ENCODE measurements around the gene FN3K. TPM values are rescaled to one million over a fixed set of nuclear protein-coding genes. Genes with fewer than 3 reads are reported as not detected.

The FN3K gene
- total and polyA plus RNA-seq, 2 of the 13 experiments (the other 11 are each of a cell fraction or from before 2014, with no cell fraction given): 3.5 to 12.2 TPM

DNA sequence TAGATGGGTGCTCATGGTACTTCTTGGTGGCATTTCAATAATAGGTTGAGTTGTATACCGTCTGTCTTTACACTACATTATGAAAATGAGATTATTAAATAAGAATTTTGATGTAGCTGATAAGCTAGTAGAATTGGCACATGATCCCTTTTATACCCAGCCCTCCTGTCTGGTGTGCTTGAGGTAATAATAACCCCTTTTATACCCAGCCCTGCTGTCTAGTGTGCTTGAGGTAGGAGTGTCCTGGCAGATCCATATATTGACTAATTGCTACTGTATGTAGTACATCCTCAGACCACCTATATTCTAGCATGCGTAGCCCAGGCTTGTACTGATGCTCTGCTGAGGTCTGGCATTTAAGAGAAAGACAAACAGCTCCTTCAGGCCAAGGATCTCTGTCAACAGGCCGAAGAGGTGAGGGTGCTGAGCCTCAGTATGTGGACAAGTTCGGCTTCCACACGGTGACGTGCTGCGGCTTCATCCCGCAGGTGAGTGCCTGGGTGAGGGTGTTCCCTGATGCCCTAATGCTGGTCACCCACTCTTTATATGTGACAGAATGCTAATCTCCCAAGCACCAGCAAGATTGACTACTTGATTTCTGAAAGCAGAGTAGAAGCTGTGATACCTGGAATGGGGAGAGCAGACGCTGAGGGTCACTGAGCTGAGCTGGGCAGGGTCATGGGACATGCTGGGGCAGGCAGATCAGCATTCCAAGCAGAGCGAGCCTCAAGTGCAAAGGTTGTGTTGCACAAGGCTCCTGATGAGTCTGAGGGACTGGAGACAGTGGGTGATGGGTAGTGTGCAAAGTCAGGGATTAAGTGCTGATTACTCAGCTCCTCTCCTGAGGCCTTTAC, 5.7 kb downstream of the FN3K start (continued):
- TF ChIP-seq, protein P1, sequence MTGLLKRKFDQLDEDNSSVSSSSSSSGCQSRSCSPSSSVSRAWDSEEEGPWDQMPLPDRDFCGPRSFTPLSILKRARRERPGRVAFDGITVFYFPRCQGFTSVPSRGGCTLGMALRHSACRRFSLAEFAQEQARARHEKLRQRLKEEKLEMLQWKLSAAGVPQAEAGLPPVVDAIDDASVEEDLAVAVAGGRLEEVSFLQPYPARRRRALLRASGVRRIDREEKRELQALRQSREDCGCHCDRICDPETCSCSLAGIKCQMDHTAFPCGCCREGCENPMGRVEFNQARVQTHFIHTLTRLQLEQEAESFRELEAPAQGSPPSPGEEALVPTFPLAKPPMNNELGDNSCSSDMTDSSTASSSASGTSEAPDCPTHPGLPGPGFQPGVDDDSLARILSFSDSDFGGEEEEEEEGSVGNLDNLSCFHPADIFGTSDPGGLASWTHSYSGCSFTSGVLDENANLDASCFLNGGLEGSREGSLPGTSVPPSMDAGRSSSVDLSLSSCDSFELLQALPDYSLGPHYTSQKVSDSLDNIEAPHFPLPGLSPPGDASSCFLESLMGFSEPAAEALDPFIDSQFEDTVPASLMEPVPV (CRISPR knock-in tag; IDR thresholded peaks at IDR 0.05): no peak
- TF ChIP-seq MIER2 (CRISPR knock-in tag; IDR thresholded peaks at IDR 0.05) (peak; percentile 81; the same call in 1 of the 2 replicates), FLYWCH1 (CRISPR knock-in tag; IDR thresholded peaks at IDR 0.05) (peak; percentile 56; the same call in 1 of the 2 replicates), ZZZ3 (CRISPR knock-in tag; IDR thresholded peaks at IDR 0.05; ENCODE audit: borderline replicate concordance) (no peak), CEBPG (CRISPR knock-in tag; IDR thresholded peaks at IDR 0.05) (peak; percentile 97), ZNF703 (CRISPR knock-in tag; IDR thresholded peaks at IDR 0.05; ENCODE audit: borderline replicate concordance) (no peak), ZNF232 (CRISPR knock-in tag; IDR thresholded peaks at IDR 0.05; ENCODE audit: borderline replicate concordance) (peak; percentile 9; the same call in 1 of the 2 replicates), SATB2 (CRISPR knock-in tag; IDR thresholded peaks at IDR 0.05) (no peak), ZNF619 (CRISPR knock-in tag; IDR thresholded peaks at IDR 0.05) (no peak), ZNF780A (CRISPR knock-in tag; IDR thresholded peaks at IDR 0.05) (peak; percentile 97), ZNF775 (CRISPR knock-in tag; IDR thresholded peaks at IDR 0.05; ENCODE audit: borderline replicate concordance) (no peak), HDAC2 (CRISPR knock-in tag; IDR thresholded peaks at IDR 0.05) (peak; percentile 98), KLF11 (CRISPR knock-in tag; IDR thresholded peaks at IDR 0.05) (no peak), SOX6 (IDR thresholded peaks at IDR 0.05) (no peak), SOX6 (CRISPR knock-in tag; IDR thresholded peaks at IDR 0.05) (peak; percentile 91), REXO4 (CRISPR knock-in tag; IDR thresholded peaks at IDR 0.05; ENCODE audit: borderline replicate concordance) (no peak), REL (CRISPR knock-in tag; conservative IDR thresholded peaks at IDR 0.05) (no peak), MZF1 (CRISPR knock-in tag; IDR thresholded peaks at IDR 0.05; ENCODE audit: borderline replicate concordance) (0 out of 2 replicates have a peak, but pooled peaks have one; percentile 65), GABPB1 (CRISPR knock-in tag; IDR thresholded peaks at IDR 0.05) (peak; percentile 62), ZSCAN29 (CRISPR knock-in tag; conservative IDR thresholded peaks at IDR 0.05) (no peak), EEA1 (CRISPR knock-in tag; IDR thresholded peaks at IDR 0.05; ENCODE audit: borderline replicate concordance) (no peak), ZNF510 (CRISPR knock-in tag; IDR thresholded peaks at IDR 0.05; ENCODE audit: low read depth) (no peak), PRPF4 (IDR thresholded peaks at IDR 0.05; ENCODE audit: low read depth, low read length, poor library complexity, severe bottlenecking) (no peak), ZNF547 (CRISPR knock-in tag; IDR thresholded peaks at IDR 0.05) (no peak), TBX2 (CRISPR knock-in tag; IDR thresholded peaks at IDR 0.05; ENCODE audit: borderline replicate concordance) (peak; percentile 89)
- TF ChIP-seq, protein P2, sequence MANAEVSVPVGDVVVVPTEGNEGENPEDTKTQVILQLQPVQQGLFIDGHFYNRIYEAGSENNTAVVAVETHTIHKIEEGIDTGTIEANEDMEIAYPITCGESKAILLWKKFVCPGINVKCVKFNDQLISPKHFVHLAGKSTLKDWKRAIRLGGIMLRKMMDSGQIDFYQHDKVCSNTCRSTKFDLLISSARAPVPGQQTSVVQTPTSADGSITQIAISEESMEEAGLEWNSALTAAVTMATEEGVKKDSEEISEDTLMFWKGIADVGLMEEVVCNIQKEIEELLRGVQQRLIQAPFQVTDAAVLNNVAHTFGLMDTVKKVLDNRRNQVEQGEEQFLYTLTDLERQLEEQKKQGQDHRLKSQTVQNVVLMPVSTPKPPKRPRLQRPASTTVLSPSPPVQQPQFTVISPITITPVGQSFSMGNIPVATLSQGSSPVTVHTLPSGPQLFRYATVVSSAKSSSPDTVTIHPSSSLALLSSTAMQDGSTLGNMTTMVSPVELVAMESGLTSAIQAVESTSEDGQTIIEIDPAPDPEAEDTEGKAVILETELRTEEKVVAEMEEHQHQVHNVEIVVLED (CRISPR knock-in tag; IDR thresholded peaks at IDR 0.05; ENCODE audit: borderline replicate concordance): no peak; the same call in 1 of the 2 replicates
- TF ChIP-seq, protein P3, sequence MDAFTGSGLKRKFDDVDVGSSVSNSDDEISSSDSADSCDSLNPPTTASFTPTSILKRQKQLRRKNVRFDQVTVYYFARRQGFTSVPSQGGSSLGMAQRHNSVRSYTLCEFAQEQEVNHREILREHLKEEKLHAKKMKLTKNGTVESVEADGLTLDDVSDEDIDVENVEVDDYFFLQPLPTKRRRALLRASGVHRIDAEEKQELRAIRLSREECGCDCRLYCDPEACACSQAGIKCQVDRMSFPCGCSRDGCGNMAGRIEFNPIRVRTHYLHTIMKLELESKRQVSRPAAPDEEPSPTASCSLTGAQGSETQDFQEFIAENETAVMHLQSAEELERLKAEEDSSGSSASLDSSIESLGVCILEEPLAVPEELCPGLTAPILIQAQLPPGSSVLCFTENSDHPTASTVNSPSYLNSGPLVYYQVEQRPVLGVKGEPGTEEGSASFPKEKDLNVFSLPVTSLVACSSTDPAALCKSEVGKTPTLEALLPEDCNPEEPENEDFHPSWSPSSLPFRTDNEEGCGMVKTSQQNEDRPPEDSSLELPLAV (CRISPR knock-in tag; conservative IDR thresholded peaks at IDR 0.05; ENCODE audit: low read depth): no peak
